Sigmoid colon (tissue), 4 donors: ENCODE results near the gene PARVG.
A peak's percentile ranks its signal among the peaks of the same experiment; 100 is the strongest.

Experiments
- EP300 ChIP-seq, 4 donors: sonication (generic); formaldehyde crosslinking; IDR thresholded peaks; one replicate each; pipeline ENCODE4 v1.6.1; 2017; ENCODE audit warnings: antibody characterized with exemption in 4 of 4
- POLR2A ChIP-seq, 2 donors: fragments of 450-650 bp; IDR thresholded peaks; one replicate each; pipeline ENCODE4 v1.6.1; 2016; ENCODE audit warnings: antibody characterized with exemption in 2 of 2, mild to moderate bottlenecking in 2 of 2, moderate library complexity in 2 of 2
- POLR2AphosphoS5 ChIP-seq, 4 donors: sonication (generic); formaldehyde crosslinking; IDR thresholded peaks; one replicate each; pipeline ENCODE4 v1.6.1; 2017; ENCODE audit warnings: antibody characterized with exemption in 4 of 4
- TF ChIP-seq, protein P1 (sequence below), 4 experiments: fragments of 450-650 bp in 3 of 4; fragments of 200-600 bp in 1 of 4; IDR thresholded peaks; one replicate each; pipeline ENCODE4 v1.5.1; 2016 to 2019; ENCODE audit warnings: antibody characterized with exemption in 4 of 4, mild to moderate bottlenecking in 3 of 4, moderate library complexity in 2 of 4

DNA sequence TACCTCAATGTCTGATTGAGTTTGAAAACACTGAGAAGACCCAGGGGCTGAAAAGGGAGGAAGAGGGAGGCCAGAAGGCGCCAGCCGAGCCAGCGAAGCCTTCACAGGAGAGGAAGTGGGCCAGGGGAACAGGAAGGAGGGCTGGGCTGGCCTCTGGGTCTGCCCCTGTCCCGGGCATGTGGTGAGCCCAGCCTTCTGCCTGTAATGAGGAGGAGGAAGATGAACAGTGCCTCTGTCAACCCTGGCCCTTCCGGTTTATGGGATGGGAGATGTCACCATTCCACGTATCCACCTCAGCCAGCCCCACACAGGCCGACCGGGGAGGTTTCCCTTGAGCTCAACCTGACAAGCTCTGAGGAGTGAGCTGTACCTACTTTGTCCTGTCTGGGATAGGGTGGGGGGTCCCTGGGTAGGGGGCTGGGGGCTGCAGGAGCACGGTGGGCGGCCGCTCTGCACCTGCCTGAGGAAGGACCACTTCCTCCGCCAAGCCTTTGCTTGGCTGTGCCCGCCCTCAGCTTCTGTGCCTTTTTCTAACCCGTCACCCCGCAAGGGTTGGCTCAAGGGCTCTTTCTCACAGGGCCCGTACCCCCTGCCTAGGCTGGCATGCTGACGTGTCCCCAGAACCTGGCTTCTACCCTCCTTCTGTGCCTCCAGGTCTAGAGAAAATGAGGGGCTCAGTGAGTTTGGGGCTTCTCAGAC lies 2.0 kb downstream of the PARVG start:
- TF ChIP-seq, protein P1, sequence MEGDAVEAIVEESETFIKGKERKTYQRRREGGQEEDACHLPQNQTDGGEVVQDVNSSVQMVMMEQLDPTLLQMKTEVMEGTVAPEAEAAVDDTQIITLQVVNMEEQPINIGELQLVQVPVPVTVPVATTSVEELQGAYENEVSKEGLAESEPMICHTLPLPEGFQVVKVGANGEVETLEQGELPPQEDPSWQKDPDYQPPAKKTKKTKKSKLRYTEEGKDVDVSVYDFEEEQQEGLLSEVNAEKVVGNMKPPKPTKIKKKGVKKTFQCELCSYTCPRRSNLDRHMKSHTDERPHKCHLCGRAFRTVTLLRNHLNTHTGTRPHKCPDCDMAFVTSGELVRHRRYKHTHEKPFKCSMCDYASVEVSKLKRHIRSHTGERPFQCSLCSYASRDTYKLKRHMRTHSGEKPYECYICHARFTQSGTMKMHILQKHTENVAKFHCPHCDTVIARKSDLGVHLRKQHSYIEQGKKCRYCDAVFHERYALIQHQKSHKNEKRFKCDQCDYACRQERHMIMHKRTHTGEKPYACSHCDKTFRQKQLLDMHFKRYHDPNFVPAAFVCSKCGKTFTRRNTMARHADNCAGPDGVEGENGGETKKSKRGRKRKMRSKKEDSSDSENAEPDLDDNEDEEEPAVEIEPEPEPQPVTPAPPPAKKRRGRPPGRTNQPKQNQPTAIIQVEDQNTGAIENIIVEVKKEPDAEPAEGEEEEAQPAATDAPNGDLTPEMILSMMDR (IDR thresholded peaks at IDR 0.05), result no peak
- TF ChIP-seq POLR2AphosphoS5 (IDR thresholded peaks at IDR 0.05) (peak in 1 of 4 donors; percentile 43), POLR2A (IDR thresholded peaks at IDR 0.05) (no peak), EP300 (IDR thresholded peaks at IDR 0.05) (no peak)
